Epithelial cell of prostate (primary cell): ENCODE data around the gene ESYT1.
"Not testable (repeated sequence)": the region's sequence is repeated elsewhere in the genome, so short reads cannot be mapped to it uniquely, and the experiment has no call there.

Source experiments
- DNase-seq: peaks from one replicate; pipeline ENCODE4 v3.0.0-alpha.2; 2011; ENCODE audit warnings: low read depth, low spot score
- H3K27ac ChIP-seq: fragments of 450-650 bp; 2 replicates; pipeline ENCODE4 v1.5.1; 2017; ENCODE audit warnings: mild to moderate bottlenecking

The ESYT1 gene

GRCh38 chr12:56153678-56154065, 25.6 kb downstream of the ESYT1 start:
- no peak overlapping the region for H3K27ac ChIP-seq
- no peak for DNase-seq

- DNase-seq, result no peak
- H3K27ac ChIP-seq, result no peak overlapping the region
These were observed 26.2 kb downstream of the ESYT1 start for GRCh38 chr12:56154246-56154771.

- no peak for DNase-seq
- no peak overlapping the region for H3K27ac ChIP-seq
These were observed 26.8 kb downstream of the ESYT1 start for GRCh38 chr12:56154818-56155217.

- H3K27ac ChIP-seq, result no peak overlapping the region
- DNase-seq, result no peak
These were observed 27.3 kb downstream of the ESYT1 start for GRCh38 chr12:56155256-56155845.

GRCh38 chr12:56156464-56157200, 28.6 kb downstream of the ESYT1 start:
- not testable (repeated sequence) for DNase-seq
- H3K27ac ChIP-seq, result peak overlapping the region; percentile 94

GRCh38 chr12:56157201-56158028, 29.3 kb downstream of the ESYT1 start:
- peak overlapping the region; percentile 94 for H3K27ac ChIP-seq
- no peak for DNase-seq

- DNase-seq, result peak; percentile 94
- H3K27ac ChIP-seq, result peak within 1 kb of the TSS; percentile 94
These were observed 30.2 kb downstream of the ESYT1 start, which contains the start of gene MYL6 for GRCh38 chr12:56158029-56158925. Gene MYL6, plus strand, starts transcription at chr12:56158359. Its CDS starts 43 bp downstream, at chr12:56158402.

GRCh38 chr12:56158926-56159461, 30.9 kb downstream of the ESYT1 start:
- peak overlapping the region; percentile 94 for H3K27ac ChIP-seq
- DNase-seq, result peak; percentile 18

- DNase-seq, result no peak
- peak overlapping the region; percentile 94 for H3K27ac ChIP-seq
These were observed 31.6 kb downstream of the ESYT1 start for GRCh38 chr12:56159482-56160192.

GRCh38 chr12:56160193-56160763, 32.2 kb downstream of the ESYT1 start:
- DNase-seq, result no peak
- H3K27ac ChIP-seq, result peak overlapping the region; percentile 94

GRCh38 chr12:56160894-56161689, 33.0 kb downstream of the ESYT1 start:
- H3K27ac ChIP-seq, result peak overlapping the region; percentile 94
- DNase-seq, result no peak

- peak overlapping the region; percentile 94 for H3K27ac ChIP-seq
- DNase-seq, result no peak
These were observed 33.8 kb downstream of the ESYT1 start for GRCh38 chr12:56161690-56162351.

- peak overlapping the region; percentile 94 for H3K27ac ChIP-seq
- no peak for DNase-seq
These were observed 34.6 kb downstream of the ESYT1 start for GRCh38 chr12:56162468-56163290.

- DNase-seq, result no peak
- H3K27ac ChIP-seq, result peak overlapping the region; percentile 94
These were observed 35.7 kb downstream of the ESYT1 start for GRCh38 chr12:56163533-56164344.

GRCh38 chr12:56164345-56164729, 36.3 kb downstream of the ESYT1 start:
- no peak overlapping the region for H3K27ac ChIP-seq
- no peak for DNase-seq

GRCh38 chr12:56165369-56165768, 37.3 kb downstream of the ESYT1 start:
- DNase-seq, result no peak
- no peak overlapping the region for H3K27ac ChIP-seq
